GM23248 (cell line): ENCODE results near the gene CPA2. TPM values are rescaled to one million over a fixed set of nuclear protein-coding genes. Genes with fewer than 3 reads are reported as not detected.

Experiments
- DNase-seq: peaks from one replicate; pipeline ENCODE4 v3.0.0-alpha.2; 2015
- H2AFZ ChIP-seq: fragments of 200-600 bp; sonication (generic); 2 replicates; pipeline ENCODE4 v1.6.1; 2016; ENCODE audit warnings: antibody characterized with exemption
- H3F3A ChIP-seq: fragments of 200-600 bp; sonication (generic); 2 replicates; pipeline ENCODE4 v1.6.1; 2016; ENCODE audit warnings: mild to moderate bottlenecking, antibody characterized with exemption, mixed run types; ENCODE audit not compliant: insufficient read depth
- H3K27ac ChIP-seq: fragments of 200-600 bp; sonication (generic); 2 replicates; pipeline ENCODE4 v1.5.1; 2016; ENCODE audit warnings: mild to moderate bottlenecking
- H3K27me3 ChIP-seq: fragments of 200-600 bp; sonication (generic); replicated peaks from 2 replicates; pipeline ENCODE4 v1.6.1; 2016; ENCODE audit warnings: mild to moderate bottlenecking; ENCODE audit not compliant: insufficient read depth
- H3K36me3 ChIP-seq: fragments of 200-600 bp; sonication (generic); 2 replicates; pipeline ENCODE4 v1.6.1; 2016; ENCODE audit warnings: low read depth, mild to moderate bottlenecking
- H3K4me1 ChIP-seq: fragments of 200-600 bp; sonication (generic); 2 replicates; pipeline ENCODE4 v1.6.1; 2016; ENCODE audit warnings: mild to moderate bottlenecking; ENCODE audit not compliant: insufficient read depth
- H3K4me2 ChIP-seq: fragments of 200-600 bp; sonication (generic); one replicate; pipeline ENCODE4 v1.6.1; 2016; ENCODE audit warnings: mild to moderate bottlenecking; ENCODE audit not compliant: unreplicated experiment
- H3K4me3 ChIP-seq: fragments of 200-600 bp; sonication (generic); 2 replicates; pipeline ENCODE4 v1.5.1; 2016; ENCODE audit warnings: mild to moderate bottlenecking
- H3K79me2 ChIP-seq: fragments of 200-600 bp; sonication (generic); 2 replicates; pipeline ENCODE4 v1.6.1; 2016; ENCODE audit warnings: mild to moderate bottlenecking; ENCODE audit not compliant: insufficient read depth
- H3K9ac ChIP-seq: fragments of 200-600 bp; sonication (generic); 2 replicates; pipeline ENCODE4 v1.6.1; 2016; ENCODE audit warnings: mild to moderate bottlenecking
- H3K9me2 ChIP-seq: fragments of 200-600 bp; sonication (generic); 2 replicates; pipeline ENCODE4 v1.6.1; 2016; ENCODE audit warnings: mixed run types, mild to moderate bottlenecking, moderate library complexity; ENCODE audit not compliant: insufficient read depth
- H3K9me3 ChIP-seq: fragments of 200-600 bp; sonication (generic); one replicate; pipeline ENCODE4 v1.6.1; 2017; ENCODE audit warnings: low read depth
- H4K20me1 ChIP-seq: fragments of 200-600 bp; sonication (generic); 2 replicates; pipeline ENCODE4 v1.6.0; 2016; ENCODE audit not compliant: insufficient read depth
- EZH2 ChIP-seq: fragments of 200-600 bp; sonication (generic); IDR thresholded peaks from 2 replicates; pipeline ENCODE4 v1.6.1; 2018; ENCODE audit warnings: antibody characterized with exemption, mild to moderate bottlenecking; ENCODE audit not compliant: insufficient read depth, poor library complexity, severe bottlenecking
- EZH2phosphoT487 ChIP-seq: fragments of 200-600 bp; sonication (generic); IDR thresholded peaks from 2 replicates; pipeline ENCODE4 v1.6.1; 2018; ENCODE audit warnings: antibody characterized with exemption, moderate library complexity, mild to moderate bottlenecking, low read depth; ENCODE audit not compliant: insufficient read depth
- WGBS, 2 experiments: methylation state at CpG; one replicate each; pipeline ENCODE4 v1.1.6; 2015 to 2017; ENCODE audit warnings: low lambda C conversion rate in 2 of 2, low coverage in 1 of 2; ENCODE audit errors: missing lambda C conversion rate in 2 of 2; 5-methylcytosine and 5-hydroxymethylcytosine counted together
- in situ Hi-C: fragments of 300-500 bp; cut with MboI; formaldehyde crosslinking; loops from 2 replicates; pipeline ENCODE4 v1.15.0; 2020
- polyA plus RNA-seq: library from polyadenylated mRNA; unstranded; fragments of >200 nt; fragmentation: Nextera tagmentation; extraction: Ambion mirVana; gene quantifications from 2 replicates; pipeline ENCODE4 v1.2.1, GENCODE V29; 2016
- total RNA-seq: library from RNA; depleted of rRNA; stranded (reverse); fragments of >200 nt; shearing (Covaris generic); gene quantifications from 2 replicates; pipeline ENCODE4 v1.2.3, GENCODE V29; 2014; rRNA removed

Gene CPA2
- total and polyA plus RNA-seq, 2 experiments from 2014 or later: not detected

GRCh38 chr7:130333832-130334231 lies 67.2 kb downstream of the CPA2 start:
- H4K20me1 ChIP-seq: no peaks in the 10 kb centered on the region
- H3K4me2 ChIP-seq: no peak overlapping the region
- 73 to 76% methylated on average over 2 of the region's 2 CpGs for WGBS, 2 experiments
- no peaks in the 10 kb centered on the region for H3F3A ChIP-seq
- H3K36me3 ChIP-seq: no peaks in the 10 kb centered on the region
- no peak overlapping the region for H2AFZ ChIP-seq
- no peak overlapping the region for H3K27ac ChIP-seq
- no peak for TF ChIP-seq EZH2
- TF ChIP-seq EZH2phosphoT487: no peak
- H3K4me3 ChIP-seq: no peak overlapping the region
- no peaks in the 10 kb centered on the region for H3K9me2 ChIP-seq
- no peaks in the 10 kb centered on the region for H3K9me3 ChIP-seq
- DNase-seq: no peak
- no peaks in the 10 kb centered on the region for H3K79me2 ChIP-seq
- no peak overlapping the region for H3K9ac ChIP-seq
- H3K27me3 ChIP-seq: no peaks in the 10 kb centered on the region
- in situ Hi-C loops: no loop called here
- no peaks in the 10 kb centered on the region; the same call in 1 of the 2 replicates for H3K4me1 ChIP-seq

- Histone ChIP-seq H3K9ac (no peak overlapping the region), H3K27me3 (no peaks in the 10 kb centered on the region), H4K20me1 (no peaks in the 10 kb centered on the region), H3K9me3 (no peaks in the 10 kb centered on the region), H3K9me2 (no peaks in the 10 kb centered on the region), H3K4me2 (no peak overlapping the region), H2AFZ (peak overlapping the region; percentile 13; the same call in 1 of the 2 replicates), H3K4me3 (no peak overlapping the region), H3K27ac (no peak overlapping the region), H3K36me3 (no peaks in the 10 kb centered on the region), H3K4me1 (no peaks in the 10 kb centered on the region; the same call in 1 of the 2 replicates), H3F3A (no peaks in the 10 kb centered on the region), H3K79me2 (no peaks in the 10 kb centered on the region)
- 11 to 19% methylated on average over 6 of the region's 6 CpGs for WGBS, 2 experiments
- no peak for TF ChIP-seq EZH2
- TF ChIP-seq EZH2phosphoT487: no peak
- DNase-seq: peak; percentile 34
- in situ Hi-C loops: no loop called here
Observed at GRCh38 chr7:130334274-130334673, 67.6 kb downstream of the CPA2 start.

DNA sequence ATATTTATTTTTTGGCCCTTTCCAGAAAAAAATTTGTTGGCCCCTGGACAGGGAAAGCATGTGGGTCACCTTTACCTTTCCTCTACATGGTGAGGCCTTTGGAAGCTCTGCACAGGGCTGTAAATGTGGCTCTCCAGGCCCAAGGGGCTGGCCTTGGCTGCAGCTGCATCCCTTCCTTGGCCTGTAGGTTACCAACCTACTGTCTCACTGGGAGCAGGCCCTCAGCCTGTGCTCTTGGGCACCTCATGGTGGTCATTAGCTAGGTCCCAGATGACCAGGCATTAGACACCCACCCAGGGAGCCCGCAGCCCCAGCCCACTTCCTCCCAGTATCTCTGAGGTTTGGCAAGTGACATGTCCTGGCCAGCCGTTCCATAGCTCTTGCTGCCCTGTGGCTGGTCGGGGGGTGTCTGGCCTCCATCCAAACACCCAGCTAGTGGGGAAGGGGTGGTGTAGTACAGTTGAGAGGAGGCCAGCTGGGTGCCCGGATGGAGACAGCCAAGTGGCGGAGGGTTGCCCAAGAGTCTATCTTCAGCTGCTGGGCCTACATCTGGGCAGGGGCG lies 70.8 kb downstream of the CPA2 start:
- H3K9me2 ChIP-seq: no peaks in the 10 kb centered on the region
- WGBS, 2 experiments: 81 to 83% methylated on average over 5 to 6 of the region's 6 CpGs
- H3K4me1 ChIP-seq: no peaks in the 10 kb centered on the region; the same call in 1 of the 2 replicates
- TF ChIP-seq EZH2: no peak
- TF ChIP-seq EZH2phosphoT487: no peak
- H3K27me3 ChIP-seq: no peaks in the 10 kb centered on the region
- H2AFZ ChIP-seq: no peak overlapping the region
- in situ Hi-C loops: no loop called here
- no peak for DNase-seq
- no peaks in the 10 kb centered on the region for H4K20me1 ChIP-seq
- H3K4me2 ChIP-seq: no peak overlapping the region
- no peaks in the 10 kb centered on the region for H3K36me3 ChIP-seq
- no peak overlapping the region for H3K27ac ChIP-seq
- no peaks in the 10 kb centered on the region for H3K9me3 ChIP-seq
- no peaks in the 10 kb centered on the region for H3K79me2 ChIP-seq
- H3F3A ChIP-seq: no peaks in the 10 kb centered on the region
- H3K4me3 ChIP-seq: no peak overlapping the region
- H3K9ac ChIP-seq: no peak overlapping the region

- no peaks in the 10 kb centered on the region for H3K9me2 ChIP-seq
- H3K79me2 ChIP-seq: no peaks in the 10 kb centered on the region
- H3K4me2 ChIP-seq: no peak overlapping the region
- H3K36me3 ChIP-seq: no peaks in the 10 kb centered on the region
- no peaks in the 10 kb centered on the region; the same call in 1 of the 2 replicates for H3K4me1 ChIP-seq
- H2AFZ ChIP-seq: no peak overlapping the region
- H3K9me3 ChIP-seq: no peaks in the 10 kb centered on the region
- DNase-seq: no peak
- in situ Hi-C loops: no loop called here
- H3K27ac ChIP-seq: no peak overlapping the region
- TF ChIP-seq EZH2 (no peak), EZH2phosphoT487 (no peak)
- H3F3A ChIP-seq: no peaks in the 10 kb centered on the region
- H3K9ac ChIP-seq: no peak overlapping the region
- H3K27me3 ChIP-seq: no peaks in the 10 kb centered on the region
- 87% methylated on average over 3 of the region's 3 CpGs for WGBS, 2 experiments
- no peak overlapping the region for H3K4me3 ChIP-seq
- H4K20me1 ChIP-seq: no peaks in the 10 kb centered on the region
Observed at GRCh38 chr7:130338233-130338632, 71.6 kb downstream of the CPA2 start.

Other genes starting within 250 kb of the CPA2 start
- gene ZC3HC1, start 215.5 kb upstream of the CPA2 start, total RNA-seq: 15.7 and 20.1 TPM in 2 replicates
- gene ZC3HC1, start 215.5 kb upstream of the CPA2 start, polyA plus RNA-seq: 22.1 and 22.4 TPM in 2 replicates
- 15.8 and 18.2 TPM in 2 replicates for gene KLHDC10, start 196.3 kb upstream of the CPA2 start, total RNA-seq
- gene KLHDC10, start 196.3 kb upstream of the CPA2 start, polyA plus RNA-seq: 3.3 and 3.4 TPM in 2 replicates
- 11.7 and 16.4 TPM in 2 replicates for gene TMEM209, start 61.5 kb upstream of the CPA2 start, total RNA-seq
- gene TMEM209, start 61.5 kb upstream of the CPA2 start, polyA plus RNA-seq: 17.0 and 18.3 TPM in 2 replicates
- gene SSMEM1, start 59.0 kb upstream of the CPA2 start, total RNA-seq: not detected in 2 replicates
- not detected in 2 replicates for gene SSMEM1, start 59.0 kb upstream of the CPA2 start, polyA plus RNA-seq
- 8.6 and 16.7 TPM in 2 replicates for gene CPA4, start 26.3 kb downstream of the CPA2 start, total RNA-seq
- 10.4 and 11.9 TPM in 2 replicates for gene CPA4, start 26.3 kb downstream of the CPA2 start, polyA plus RNA-seq
- not detected in 2 replicates for gene CPA5, start 78.0 kb downstream of the CPA2 start, total RNA-seq
- 0.23 TPM in 1 of 2 replicates, not detected in the other for gene CPA5, start 78.0 kb downstream of the CPA2 start, polyA plus RNA-seq
- not detected in 2 replicates for gene CPA1, start 113.6 kb downstream of the CPA2 start, total RNA-seq
- not detected in 2 replicates for gene CPA1, start 113.6 kb downstream of the CPA2 start, polyA plus RNA-seq
- 8.1 and 18.3 TPM in 2 replicates for gene CEP41, start 174.2 kb downstream of the CPA2 start, total RNA-seq
- gene CEP41, start 174.2 kb downstream of the CPA2 start, polyA plus RNA-seq: 32.3 and 33.9 TPM in 2 replicates
- gene MEST, start 225.2 kb downstream of the CPA2 start, total RNA-seq: 7.5 and 12.6 TPM in 2 replicates
- 8.5 and 9.1 TPM in 2 replicates for gene MEST, start 225.2 kb downstream of the CPA2 start, polyA plus RNA-seq